Measurements from ENCODE around the gene LAMTOR4.
A peak's percentile ranks its signal among the peaks of the same experiment; 100 is the strongest.
"Not testable (repeated sequence)": the region's sequence is repeated elsewhere in the genome, so short reads cannot be mapped to it uniquely, and the experiment has no call there.

LAMTOR4 gene

DNA sequence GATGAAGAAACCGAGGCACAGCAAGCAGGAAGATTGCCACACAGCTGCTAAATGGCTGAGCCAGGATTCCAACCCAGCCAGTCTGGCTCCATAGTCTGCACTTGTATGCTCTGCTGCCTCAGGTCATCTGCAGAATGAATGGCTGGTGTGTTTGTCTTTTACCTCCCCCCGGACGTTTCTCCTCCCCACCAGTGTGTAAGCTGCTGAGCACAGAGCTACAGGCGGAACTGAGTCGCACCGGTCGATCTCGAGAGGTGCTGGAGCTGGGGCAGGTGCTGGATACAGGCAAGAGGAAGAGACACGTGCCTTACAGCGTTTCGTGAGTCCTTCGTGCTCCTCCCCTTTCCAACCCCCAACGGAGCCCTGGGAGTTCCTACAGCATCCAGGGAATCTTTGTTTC lies 26.7 kb upstream of the LAMTOR4 start:
- no peak for DNase-seq (ENCODE audit: extremely low read depth in 1 of 2, low read depth in 1 of 2)

DNA sequence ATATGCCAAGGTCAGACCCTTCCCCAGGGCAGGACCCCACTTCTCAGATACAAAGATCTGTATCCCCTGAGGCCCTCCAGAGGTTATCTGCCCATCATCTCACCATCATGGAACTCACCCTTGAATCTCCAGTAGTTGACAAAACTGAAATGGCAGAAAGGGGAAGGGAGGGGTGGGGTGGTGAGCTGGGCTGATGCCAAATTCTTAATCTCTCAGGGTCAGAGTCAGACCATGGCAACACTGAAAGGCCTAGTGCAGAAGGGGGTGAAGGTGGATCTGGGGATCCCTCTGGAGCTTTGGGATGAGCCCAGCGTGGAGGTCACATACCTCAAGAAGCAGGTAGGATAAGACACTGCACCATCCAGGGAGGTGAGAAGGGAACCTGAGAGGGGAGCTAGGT lies 26.1 kb upstream of the LAMTOR4 start:
- no peak for DNase-seq (ENCODE audit: extremely low read depth in 1 of 2, low read depth in 1 of 2)

DNA sequence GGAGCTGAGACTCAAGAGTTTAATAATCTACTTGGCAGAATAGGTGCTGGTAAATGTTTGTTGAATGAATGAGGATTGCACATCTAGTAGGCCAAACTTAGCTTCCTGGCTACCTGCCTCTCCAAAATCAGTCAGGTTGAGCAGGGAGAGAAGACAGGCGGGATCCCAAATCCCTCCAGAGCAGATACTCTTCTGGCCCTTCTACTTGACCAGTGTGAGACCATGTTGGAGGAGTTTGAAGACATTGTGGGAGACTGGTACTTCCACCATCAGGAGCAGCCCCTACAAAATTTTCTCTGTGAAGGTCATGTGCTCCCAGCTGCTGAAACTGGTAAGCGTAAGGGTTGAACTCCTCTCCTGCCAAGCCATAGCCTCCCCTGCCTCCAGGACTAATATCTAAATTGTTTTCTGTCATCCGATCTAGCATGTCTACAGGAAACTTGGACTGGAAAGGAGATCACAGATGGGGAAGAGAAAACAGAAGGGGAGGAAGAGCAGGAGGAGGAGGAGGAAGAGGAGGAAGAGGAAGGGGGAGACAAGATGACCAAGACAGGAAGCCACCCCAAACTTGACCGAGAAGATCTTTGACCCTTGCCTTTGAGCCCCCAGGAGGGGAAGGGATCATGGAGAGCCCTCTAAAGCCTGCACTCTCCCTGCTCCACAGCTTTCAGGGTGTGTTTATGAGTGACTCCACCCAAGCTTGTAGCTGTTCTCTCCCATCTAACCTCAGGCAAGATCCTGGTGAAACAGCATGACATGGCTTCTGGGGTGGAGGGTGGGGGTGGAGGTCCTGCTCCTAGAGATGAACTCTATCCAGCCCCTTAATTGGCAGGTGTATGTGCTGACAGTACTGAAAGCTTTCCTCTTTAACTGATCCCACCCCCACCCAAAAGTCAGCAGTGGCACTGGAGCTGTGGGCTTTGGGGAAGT lies 24.2 kb upstream of the LAMTOR4 start:
- DNase-seq (ENCODE audit: extremely low read depth in 1 of 2, low read depth in 1 of 2) = no peak

DNA sequence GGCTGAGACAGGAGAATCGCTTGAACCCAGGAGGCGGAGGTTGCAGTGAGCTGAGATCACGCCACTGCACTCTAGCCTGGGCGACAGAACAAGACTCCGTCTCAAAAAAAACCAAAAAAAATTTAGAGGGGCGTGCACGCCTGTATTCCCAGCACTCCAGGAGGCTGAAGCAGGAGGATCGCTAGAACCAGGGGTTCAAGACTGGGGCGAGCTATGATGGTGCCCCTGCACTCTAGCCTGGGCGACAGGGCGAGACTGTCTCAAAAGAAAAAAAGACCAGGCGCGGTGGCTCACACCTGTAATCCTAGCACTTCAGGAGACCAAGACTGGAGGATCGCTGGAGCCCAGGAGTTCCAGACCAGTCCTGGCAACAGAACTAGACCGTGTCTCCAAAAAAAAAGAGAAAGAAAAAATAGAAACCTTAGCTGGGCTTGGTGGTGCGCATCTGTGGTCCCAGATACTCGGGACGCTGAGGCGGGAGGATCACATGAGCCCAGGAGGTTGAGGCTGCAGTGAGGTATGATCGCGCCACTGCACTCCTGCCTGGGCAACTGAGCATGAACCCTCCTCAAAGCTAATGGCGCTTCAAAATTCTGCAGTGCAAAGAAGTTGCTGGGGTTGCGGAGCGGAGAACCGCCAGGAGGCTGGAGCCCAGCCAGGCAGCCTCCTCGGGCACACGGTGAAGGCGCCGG lies 22.3 kb upstream of the LAMTOR4 start:
- no peak for DNase-seq (ENCODE audit: extremely low read depth in 1 of 2, low read depth in 1 of 2)

DNA sequence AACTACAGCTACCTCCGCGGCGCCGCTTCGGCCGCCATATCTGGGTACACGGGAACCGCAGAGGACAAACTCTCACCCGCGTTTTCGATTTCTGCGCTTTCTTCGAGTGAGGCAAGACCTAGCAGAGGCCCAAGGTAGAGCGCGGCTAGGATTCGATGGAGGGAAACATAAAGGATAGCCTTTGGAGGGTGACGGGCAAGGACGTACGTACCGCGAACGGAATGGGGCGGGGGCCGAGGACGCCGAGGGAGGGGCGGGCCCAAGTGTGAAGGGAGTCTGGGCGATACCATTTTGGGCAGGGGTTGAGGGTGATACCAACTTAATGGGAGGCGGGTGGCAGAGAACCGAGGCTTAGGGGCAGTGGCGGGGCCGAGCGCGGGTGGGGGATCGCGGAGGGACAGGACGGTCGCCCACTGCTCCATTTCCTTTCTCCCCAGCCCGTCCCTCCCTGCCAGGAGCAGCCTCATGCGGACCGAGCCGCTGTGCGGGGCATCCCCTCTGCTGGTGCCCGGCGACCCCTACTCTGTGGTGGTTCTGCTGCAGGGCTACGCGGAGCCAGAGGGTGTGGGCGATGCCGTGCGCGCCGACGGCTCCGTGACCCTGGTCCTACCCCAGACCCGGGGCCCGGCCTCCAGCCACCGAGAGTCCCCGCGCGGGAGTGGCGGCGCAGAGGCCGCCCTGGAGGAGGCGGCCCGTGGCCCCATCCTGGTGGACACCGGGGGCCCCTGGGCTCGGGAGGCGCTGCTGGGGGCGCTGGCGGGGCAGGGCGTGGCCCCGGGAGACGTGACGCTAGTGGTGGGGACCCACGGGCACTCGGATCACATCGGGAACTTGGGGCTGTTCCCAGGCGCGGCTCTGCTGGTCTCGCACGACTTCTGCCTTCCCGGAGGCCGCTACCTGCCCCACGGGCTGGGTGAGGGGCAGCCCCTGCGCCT lies 21.5 kb upstream of the LAMTOR4 start, which contains the start of gene MBLAC1:
Gene MBLAC1, plus strand, starts transcription at position 37 of the 935 bp plus-strand sequence. Its CDS starts 429 bp downstream, at position 466.
- peak; percentile 76 to 80 for DNase-seq (ENCODE audit: extremely low read depth in 1 of 2, low read depth in 1 of 2)

DNA sequence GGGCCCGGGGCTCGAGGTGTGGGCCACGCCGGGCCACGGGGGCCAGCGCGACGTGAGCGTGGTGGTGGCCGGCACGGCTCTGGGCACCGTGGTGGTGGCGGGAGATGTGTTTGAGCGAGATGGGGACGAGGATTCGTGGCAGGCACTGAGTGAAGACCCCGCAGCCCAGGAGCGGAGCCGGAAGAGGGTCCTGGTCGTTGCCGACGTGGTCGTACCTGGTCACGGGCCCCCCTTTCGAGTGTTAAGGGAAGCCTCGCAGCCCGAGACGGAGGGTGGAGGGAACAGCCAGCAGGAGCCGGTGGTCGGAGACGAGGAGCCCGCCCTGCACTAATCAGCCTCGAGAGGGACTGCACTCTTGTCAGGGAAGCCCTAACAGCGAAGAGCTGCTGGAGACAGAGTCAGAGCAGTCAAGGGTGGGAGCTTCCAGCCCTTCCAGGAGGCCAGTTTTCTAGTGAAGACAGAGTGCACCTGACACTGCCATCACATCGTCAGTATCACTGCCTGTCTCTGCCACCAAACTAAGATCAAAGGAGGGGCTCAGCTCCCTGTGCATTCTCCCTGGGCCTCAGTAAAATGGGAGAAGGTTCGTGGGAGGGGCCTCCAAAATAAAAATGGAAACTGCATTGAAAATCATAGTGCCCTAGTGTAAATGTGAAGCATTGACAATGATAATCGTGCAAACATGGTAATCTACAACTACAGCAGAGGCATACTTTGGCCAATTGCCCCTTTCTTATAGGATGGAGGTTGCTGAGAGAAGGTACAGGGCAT lies 20.7 kb upstream of the LAMTOR4 start:
- no peak for DNase-seq (ENCODE audit: extremely low read depth in 1 of 2, low read depth in 1 of 2)

DNA sequence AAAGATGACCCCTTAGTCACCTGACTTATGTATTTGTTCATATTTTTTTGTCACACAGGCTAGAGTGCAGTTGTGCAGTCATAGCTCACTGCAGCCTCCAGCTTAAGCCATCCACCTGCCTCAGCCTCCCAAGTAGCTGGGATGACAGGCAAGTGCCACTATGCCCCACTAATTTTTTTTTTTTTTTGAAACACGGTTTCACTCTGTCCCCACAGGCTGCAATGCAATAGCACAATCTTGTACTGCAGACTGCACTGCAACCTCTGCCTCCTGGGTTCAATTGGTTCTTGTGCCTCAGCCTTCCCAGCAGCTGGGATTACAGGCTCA lies 20.1 kb upstream of the LAMTOR4 start:
- no peak for DNase-seq (ENCODE audit: extremely low read depth in 1 of 2, low read depth in 1 of 2)

DNA sequence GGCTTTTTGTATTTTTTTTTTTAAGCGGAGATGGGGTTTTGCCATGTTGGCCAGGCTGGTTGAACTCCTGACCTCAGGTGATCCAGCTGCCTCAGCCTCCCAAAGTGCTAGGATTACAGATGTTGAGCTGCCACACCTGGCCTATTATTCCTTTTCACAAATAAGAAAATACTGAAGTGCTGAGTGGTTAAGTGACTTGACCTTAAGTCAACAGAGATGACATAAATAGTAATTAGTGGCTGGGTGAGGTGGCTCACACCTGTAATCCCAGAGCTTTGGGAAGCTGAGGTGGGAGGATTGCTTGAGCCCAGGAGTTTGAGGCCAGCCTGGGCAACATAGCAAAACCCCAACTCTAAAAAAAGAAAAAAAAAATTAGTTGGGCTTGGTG lies 18.5 kb upstream of the LAMTOR4 start:
- not testable (repeated sequence) for DNase-seq (ENCODE audit: extremely low read depth in 1 of 2, low read depth in 1 of 2)

DNA sequence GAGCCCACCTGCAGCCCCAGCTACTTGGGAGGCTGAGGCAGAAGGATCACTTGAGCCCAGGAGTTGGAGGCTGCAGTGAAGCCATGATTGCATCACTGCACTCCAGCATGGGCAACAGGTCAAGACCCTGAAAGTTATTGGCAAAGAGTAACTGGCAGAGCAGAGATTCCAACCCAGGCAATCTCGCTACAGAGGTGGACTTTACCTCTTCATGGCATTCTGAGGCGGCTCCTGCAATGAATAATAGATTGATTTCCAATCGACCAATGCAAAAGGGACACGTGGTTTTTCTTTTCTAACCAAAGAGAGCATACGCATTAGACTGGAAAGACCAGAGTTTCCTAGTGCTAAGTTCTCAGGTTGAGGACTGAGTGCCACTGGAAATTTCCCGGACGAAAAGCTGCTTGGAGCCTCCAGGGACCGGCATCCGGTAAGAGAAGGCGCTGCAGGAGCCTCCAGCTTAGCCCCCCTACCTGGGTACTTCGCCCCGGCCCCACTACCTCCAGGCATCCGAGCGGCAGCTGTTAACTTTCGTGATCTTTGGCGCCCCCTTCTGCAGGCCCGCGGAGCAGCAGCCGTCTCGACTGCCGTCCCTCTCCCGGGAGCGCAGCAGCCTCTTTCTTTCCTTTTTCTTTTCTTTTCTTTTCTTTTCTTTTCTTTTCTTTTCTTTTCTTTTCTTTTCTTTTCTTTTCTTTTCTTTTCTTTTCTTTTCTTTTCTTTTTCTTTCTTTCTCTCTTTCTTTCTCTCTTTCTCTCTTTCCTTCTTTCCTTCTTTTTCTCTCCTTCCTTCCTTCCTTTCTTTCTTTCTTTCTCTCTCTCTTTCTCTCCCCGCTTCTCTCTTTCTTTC lies 17.9 kb upstream of the LAMTOR4 start:
- peak; percentile 50 to 64 for DNase-seq (ENCODE audit: extremely low read depth in 1 of 2, low read depth in 1 of 2)

DNA sequence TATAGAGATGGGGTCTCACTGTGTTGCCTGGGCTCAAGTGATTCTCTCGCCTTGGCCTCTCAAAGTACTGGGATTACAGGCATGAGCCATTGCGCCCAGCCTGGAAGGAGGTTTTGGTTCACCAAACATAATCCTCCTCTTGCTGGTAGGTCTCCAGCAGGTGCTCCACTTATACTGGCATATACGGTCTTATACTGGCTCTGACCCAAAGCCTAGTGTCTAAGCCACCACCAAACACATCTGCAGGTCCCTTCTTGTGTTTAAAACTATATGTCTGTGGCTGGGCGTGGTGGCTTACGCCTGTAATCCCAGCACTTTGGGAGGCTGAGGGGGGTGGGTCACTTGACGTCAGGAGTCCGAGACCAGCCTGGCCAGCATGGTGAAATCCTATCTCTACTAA lies 16.6 kb upstream of the LAMTOR4 start:
- no peak for DNase-seq (ENCODE audit: extremely low read depth in 1 of 2, low read depth in 1 of 2)

DNA sequence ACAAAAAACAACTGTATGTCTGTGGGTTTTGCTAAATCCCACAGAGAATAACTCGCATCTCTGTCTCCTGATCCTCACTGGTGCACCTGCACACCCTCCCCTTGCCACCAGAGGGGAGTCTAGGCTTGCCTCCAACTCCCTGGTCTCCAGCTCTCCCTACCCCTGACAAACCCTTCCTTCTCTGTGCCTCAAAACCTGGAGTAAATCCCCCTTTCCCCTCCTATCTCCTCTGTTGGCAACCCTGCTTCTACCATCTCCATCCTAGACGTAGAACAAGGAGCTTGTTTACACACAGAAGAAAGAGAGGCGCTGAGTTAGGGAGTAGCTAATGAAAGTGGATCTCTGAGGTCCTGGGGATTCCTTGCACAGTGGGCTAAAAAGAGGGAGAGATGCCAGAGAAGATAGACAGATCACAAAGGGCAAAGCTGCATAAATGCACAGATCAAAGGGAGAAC lies 16.0 kb upstream of the LAMTOR4 start:
- no peak for DNase-seq (ENCODE audit: extremely low read depth in 1 of 2, low read depth in 1 of 2)

DNA sequence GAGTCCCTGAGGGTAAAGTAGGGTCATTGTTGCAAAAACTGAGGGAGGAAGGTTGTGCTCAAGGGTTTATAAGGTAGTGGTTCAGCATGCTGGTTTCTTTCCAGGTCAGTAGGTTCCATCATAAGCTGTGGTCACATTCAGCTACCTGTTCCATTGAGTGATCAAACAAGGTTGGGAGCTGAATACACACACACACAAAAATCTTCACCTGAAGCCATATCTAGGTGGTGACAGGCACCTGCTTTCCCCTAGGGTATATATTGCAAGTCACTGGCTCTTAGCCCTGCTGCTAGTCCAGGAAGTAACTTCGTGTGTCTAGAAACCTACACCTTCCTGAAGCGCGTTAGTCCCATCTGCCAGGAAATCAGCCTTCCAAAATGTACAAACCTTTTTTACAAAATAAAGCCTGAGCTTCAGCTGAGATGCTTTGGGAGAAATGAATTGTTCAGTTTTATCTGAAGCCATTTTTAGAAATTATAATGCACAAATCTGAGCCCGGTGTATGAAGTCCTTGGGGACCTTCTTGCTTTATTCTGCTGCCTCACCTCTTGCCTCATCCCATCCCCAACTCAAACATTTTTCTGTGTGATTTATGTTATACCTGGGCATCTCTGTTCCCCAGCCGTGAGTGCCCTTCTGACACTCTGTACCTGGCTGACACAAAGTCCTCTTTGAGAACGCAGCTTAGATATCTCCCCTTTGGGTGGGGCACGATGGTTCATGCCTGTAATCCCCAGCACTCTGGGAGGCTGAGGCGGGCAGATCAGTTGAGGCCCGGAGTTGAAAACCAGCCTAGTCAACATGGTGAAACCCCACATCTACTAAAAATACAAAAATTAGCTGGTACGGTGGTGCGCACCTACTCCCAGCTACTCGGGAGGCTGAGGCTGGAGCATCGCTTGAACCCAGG lies 10.6 kb upstream of the LAMTOR4 start:
- DNase-seq (ENCODE audit: extremely low read depth in 1 of 2, low read depth in 1 of 2) = no peak

DNA sequence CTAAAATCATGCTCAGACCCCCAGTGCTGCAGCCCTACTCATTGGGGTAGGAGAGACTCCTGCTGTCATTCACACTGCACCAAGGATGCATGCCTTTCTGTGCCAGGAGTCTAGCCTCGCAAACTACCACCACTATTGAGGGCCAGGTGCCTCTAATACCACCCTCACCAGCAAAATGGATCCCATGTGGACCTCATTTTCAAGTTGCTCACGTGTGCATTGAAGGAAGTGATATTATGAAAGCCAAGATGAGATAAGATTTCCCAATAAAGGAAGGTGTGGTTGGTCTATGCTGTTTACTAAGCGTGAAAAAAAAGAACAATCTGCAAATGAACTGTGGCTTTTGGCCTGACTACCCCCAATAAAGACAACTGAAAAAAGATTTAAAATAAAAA lies 7.2 kb upstream of the LAMTOR4 start:
- no peak for DNase-seq (ENCODE audit: extremely low read depth in 1 of 2, low read depth in 1 of 2)

DNA sequence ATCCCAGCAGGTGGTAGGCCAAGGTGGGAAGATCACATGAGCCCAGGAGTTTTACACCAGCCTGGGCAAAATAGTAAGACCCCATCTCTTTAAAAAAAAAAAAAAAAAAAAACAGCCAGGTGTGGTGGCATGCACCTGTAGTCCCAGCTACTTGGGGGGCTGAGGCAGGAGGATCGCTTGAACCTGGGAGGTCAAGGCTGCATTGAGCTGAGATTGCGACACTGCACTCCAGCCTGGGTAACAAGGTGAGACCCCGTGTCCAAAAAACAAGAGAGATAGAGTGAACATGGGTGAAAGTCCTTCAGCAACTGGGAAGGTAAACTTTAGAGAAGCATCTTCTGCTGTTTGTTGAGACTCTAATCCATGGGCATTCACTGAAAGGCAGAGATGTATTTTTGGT lies 6.3 kb upstream of the LAMTOR4 start:
- DNase-seq (ENCODE audit: extremely low read depth in 1 of 2, low read depth in 1 of 2) = no peak

DNA sequence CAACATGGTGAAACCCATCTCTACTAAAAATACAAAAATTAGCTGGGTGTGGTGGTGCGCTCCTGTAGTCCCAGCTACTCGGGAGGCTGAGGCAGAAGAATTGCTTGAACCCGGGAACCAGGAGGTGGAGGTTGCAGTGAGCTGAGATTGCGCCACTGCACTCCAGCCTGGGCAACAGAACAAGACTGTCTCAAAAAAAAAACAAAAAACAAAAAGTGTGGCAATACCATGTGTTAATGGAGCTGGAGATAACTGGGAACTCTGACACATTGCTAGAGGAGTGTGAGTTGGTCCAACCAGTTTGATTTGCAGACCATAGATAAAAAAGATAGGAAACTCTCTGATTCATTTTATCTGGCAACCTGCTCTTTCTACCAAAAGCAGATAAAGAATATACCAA lies 2.4 kb upstream of the LAMTOR4 start:
- DNase-seq (ENCODE audit: extremely low read depth in 1 of 2, low read depth in 1 of 2) = not testable (repeated sequence)

DNA sequence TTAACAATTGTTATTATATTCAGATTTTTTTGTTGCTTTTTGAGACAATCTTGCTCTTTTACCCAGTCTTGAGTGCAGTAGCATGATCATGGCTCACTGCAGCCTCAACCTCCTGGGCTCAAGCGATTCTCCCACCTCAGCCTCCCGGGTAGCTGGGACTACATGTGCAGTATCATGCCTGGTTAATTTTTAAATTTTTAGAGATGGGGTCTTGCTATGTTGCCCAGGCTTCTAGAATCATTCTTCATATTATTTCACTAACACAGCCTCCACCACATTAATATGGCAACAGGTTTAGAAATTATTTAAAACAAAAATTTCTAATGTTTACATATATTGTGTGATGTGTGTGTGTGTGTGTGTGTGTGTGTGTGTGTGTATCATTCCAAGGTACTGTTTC lies 1.4 kb upstream of the LAMTOR4 start:
- no peak for DNase-seq (ENCODE audit: extremely low read depth in 1 of 2, low read depth in 1 of 2)

DNA sequence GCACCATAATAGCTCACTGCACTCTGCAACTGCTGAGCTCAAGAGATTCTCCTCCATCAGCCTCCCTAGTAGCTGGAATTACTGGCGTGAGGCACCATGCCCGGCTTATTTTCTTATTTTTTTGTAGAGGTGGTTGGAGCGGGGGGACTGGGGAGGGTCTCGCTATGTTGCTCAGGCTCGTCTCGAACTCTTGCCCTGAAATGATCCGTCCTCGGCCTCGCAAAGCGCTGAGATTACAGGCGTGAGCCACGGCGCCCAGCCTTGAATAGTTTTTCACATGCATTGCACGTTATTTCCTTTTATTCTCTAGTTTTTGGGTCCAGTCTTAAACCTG lies 526 bp upstream of the LAMTOR4 start:
- no peak for DNase-seq (ENCODE audit: extremely low read depth in 1 of 2, low read depth in 1 of 2)

DNA sequence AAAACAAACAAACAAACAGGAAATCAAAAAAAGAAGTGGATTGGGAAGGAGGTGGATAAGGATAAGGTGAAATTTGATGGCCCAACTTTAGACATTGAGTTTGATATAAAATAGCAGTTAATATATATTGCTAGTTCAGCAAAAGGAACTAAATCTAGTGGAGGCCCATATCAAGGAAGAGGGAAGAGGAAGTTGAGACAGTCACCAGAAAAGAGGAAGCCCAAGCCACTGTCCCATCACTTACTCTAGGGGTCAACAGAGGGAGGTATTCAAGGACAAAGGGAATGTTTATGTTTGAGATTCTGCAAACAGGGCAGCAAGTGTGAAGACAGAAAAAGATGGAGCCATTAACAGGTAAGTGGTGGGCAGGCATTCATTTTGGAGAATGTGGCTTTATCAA lies 3.7 kb downstream of the LAMTOR4 start:
- DNase-seq (ENCODE audit: extremely low read depth in 1 of 2, low read depth in 1 of 2) = no peak
